GM19324 (cell line): ENCODE results near the gene ZC2HC1C.

Experiments used
- ATAC-seq: cut with Tn5 transposase; IDR thresholded peaks from one replicate; pipeline ENCODE4 v1.9.1; 2021; ENCODE audit warnings: mild to moderate bottlenecking, moderate library complexity; ENCODE audit not compliant: unreplicated experiment, low FRiP score

Gene ZC2HC1C

GRCh38 chr14:75128596-75128990, 59.2 kb downstream of the ZC2HC1C start:
- no peak for ATAC-seq
